HG03095 (cell line): ENCODE results near the gene AMOTL2.

Experiments
- ATAC-seq: cut with Tn5 transposase; IDR thresholded peaks from one replicate; pipeline ENCODE4 v1.9.1; 2021; ENCODE audit warnings: moderate library complexity; ENCODE audit not compliant: unreplicated experiment

The AMOTL2 gene

DNA sequence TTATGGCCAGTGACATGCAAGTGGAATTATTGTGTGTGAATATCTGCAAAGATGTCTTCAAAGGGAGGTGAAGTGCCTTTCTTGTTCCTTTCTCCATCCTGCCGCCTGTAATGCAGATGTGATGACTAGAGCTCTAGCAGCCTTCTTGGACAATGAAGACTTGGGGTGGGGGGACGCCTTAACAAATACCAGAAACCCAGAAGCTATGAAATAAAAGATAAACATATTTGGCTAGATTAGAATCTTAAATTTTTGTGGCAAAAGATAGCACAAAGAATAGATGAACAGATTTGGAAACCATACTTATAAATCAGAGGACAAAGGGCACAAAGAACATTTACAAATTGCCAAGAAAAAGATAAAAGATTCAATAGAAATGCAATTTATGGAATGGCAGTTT is 56.1 kb downstream of the AMOTL2 start:
- no peak for ATAC-seq

- ATAC-seq: no peak
Measured at GRCh38 chr3:134317106-134317947, 56.9 kb downstream of the AMOTL2 start.

GRCh38 chr3:134315286-134316106 is 58.8 kb downstream of the AMOTL2 start:
- no peak for ATAC-seq

GRCh38 chr3:134314588-134315285 is 59.5 kb downstream of the AMOTL2 start:
- no peak for ATAC-seq

GRCh38 chr3:134313847-134314587 is 60.2 kb downstream of the AMOTL2 start:
- no peak for ATAC-seq

- ATAC-seq: no peak
Measured at GRCh38 chr3:134312873-134313846, 61.1 kb downstream of the AMOTL2 start.

GRCh38 chr3:134312072-134312872 is 62.0 kb downstream of the AMOTL2 start:
- ATAC-seq: no peak

GRCh38 chr3:134311693-134312071 is 62.6 kb downstream of the AMOTL2 start:
- ATAC-seq: no peak

GRCh38 chr3:134311265-134311664 is 63.0 kb downstream of the AMOTL2 start:
- ATAC-seq: no peak

GRCh38 chr3:134309987-134310700 is 64.1 kb downstream of the AMOTL2 start:
- no peak for ATAC-seq

GRCh38 chr3:134308350-134308891 is 65.8 kb downstream of the AMOTL2 start:
- ATAC-seq: peak; percentile 75

DNA sequence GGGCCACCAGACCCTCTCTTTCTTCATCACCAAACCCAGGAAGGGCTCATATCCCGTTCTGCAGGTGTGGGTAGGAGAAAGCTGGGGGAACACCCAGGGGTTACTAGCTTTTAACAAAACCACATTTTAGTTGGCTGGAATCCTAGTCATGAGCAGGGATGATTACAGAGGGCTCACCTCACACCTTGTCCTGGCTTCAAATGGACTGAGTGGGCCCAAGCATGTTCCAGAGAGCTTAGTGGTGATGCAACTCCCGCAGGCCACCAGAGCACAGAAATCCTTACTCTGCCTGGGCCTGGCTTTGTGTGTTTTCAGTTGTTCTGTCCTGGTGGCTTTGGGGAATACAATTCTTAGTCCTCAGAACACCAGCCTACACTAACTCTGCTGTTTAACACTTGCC is 66.8 kb downstream of the AMOTL2 start:
- no peak for ATAC-seq

DNA sequence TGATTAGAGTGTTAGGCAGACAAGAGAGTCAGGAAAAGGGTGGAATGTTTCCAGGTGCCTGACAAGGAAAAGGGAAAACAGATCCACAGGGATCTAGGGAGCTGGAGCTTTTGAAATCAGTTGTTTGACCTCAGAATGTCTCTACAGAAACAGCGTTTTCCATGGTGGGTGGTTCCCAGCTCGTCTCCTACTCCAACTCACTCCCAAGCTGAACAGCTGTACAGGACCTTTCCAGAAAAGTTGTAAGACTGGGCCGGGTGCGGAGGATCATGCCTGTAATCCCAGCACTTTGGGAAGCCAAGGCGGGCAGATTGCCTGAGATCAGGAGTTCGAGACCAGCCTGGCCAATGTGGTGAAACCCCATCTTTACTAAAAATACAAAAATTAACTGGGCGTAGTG is 67.9 kb downstream of the AMOTL2 start:
- no peak for ATAC-seq
